PFSK-1 (cell line): Measurements from ENCODE around the gene LCORL.

Experiments used
- POLR2AphosphoS5 ChIP-seq: IDR thresholded peaks from 2 replicates; pipeline ENCODE4 v1.6.1; 2012; ENCODE audit warnings: low read depth, mild to moderate bottlenecking, control low read depth, low read length, moderate library complexity
- SIN3A ChIP-seq: IDR thresholded peaks from 2 replicates; pipeline ENCODE4 v1.6.1; 2012; ENCODE audit warnings: mild to moderate bottlenecking, low read length, moderate library complexity, borderline replicate concordance; ENCODE audit not compliant: insufficient read depth
- TAF1 ChIP-seq: IDR thresholded peaks from 2 replicates; pipeline ENCODE4 v1.6.1; 2012; ENCODE audit warnings: low read length, control low read depth, borderline replicate concordance; ENCODE audit not compliant: insufficient read depth

- TF ChIP-seq TAF1 (no peak), POLR2AphosphoS5 (no peak), SIN3A (no peak)
Observed at GRCh38 chr4:17962171-17962570, 59.4 kb downstream of the LCORL start.
